Measurements from ENCODE around the gene PACSIN1.

PACSIN1 gene

DNA sequence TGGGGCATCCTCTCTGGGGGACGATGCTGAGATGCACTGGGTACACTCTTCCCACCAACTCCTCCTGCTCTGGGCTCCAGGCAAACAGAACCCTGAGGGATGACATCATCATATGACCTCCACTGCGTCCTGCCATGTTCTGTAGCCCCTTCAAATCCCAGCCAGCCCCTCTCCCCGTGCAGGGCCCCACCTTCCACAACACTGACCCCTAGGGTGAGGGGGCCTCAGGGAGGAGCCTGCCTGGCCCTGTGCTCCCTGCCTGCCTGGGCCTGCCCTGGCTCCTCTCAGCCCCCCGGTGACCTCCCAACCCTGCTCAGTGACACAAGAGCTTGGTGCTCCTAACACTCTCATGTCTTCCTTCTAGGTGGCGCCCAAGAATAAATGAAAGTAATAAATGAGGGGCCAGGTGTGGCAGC is 99.9 kb downstream of the PACSIN1 start:
- no peak for DNase-seq

DNA sequence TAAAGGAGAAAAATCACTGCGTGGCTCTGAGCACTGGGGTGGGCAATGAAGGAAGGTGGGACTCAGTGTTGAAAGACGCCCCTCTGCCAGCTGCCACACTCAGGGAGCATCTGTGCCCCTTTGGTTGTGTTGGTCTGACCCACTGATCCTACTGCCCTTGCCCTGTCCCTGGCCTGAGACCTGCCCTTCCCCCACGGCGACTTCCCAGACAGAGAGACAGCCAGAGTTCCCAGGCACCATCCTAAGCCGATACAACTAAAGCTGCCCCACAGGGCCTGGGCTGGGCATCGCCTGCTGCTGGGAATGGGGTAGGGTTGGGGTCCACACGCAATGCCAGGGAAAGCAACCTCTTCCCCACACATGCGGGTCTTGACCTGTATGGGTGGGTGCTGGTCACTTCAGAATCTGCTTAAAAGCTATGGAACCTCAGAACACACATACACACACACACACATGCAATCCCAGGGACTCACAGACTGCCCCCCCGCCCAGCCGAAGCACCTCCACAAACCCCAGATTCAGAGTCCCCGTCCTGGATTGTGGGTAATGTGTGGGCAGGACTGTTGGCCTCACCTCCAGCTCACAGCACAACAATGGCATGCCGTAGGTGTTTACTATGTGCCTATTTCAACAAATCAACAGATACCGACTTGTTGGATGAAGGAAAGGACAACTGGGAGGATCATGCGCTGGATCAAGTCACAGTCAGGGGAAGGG is 101.1 kb downstream of the PACSIN1 start:
- DNase-seq = no peak

DNA sequence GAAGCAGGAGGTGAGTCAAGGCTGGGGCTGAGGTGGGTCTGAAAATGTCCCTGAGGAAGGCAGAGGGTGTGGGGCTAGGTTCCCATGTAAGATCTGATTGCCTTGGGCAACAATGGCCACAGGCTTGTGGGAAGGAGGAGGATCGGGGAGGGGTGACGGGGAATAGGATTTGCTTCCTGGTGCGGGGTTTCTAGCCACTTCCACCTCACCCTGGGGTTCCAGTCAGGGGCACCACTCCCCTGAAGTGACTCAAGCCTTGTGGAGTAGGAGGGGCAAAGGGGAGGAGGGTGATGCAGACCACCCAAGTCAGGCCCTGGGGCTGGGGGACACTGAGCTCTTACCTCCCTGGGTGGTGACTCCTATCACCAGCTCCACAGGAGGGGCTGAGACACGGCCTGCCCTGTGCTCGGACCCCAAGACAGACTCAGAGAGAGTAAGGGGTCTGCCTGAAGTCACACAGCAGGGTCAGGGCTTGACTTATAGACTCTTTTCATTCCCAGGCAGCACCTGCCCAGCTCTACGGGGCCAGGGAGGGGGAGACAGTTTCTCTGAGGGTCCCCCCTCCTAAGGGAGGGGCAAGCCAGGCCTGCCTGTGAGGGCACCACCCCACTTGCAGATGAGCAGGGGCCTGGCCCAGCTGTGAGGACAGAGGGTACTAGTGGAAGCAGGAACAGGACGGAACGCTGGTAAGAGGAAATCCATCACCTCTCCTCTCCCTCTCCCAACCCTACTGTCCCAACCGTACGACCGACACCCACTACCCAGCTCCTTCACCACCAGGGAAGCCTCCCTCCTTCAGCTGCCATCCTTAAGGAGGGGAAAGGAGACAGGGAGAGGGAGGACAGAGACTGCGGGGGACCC is 102.7 kb downstream of the PACSIN1 start:
- no peak for DNase-seq

DNA sequence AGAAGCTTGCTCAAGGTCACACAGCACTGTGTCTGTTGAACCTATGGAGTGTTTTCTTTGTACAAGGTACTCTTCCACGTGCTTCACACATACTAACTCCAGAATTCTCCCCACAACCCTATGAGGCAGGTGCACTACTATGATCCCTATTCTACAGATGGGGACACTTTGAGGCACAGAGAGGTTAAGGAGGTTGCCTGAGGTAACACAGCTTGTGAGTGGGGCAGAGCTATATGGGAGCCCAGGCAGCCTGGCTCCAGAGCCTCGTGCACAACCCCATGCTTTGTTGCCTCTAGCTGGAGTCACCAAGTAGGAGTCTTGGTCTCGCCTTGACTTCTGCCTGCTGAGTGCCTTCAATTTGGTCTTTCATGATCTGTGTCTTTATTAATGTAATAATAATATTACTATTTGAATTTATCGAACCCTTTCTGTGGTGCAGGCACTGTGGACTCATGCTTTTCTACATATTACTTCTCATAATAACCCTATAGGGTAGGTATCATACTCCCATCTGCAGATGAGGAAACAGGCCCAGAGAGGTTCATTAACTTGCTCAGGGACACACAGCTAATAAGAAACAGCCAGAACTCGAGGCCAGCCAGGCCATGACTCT is 103.6 kb downstream of the PACSIN1 start:
- no peak for DNase-seq

DNA sequence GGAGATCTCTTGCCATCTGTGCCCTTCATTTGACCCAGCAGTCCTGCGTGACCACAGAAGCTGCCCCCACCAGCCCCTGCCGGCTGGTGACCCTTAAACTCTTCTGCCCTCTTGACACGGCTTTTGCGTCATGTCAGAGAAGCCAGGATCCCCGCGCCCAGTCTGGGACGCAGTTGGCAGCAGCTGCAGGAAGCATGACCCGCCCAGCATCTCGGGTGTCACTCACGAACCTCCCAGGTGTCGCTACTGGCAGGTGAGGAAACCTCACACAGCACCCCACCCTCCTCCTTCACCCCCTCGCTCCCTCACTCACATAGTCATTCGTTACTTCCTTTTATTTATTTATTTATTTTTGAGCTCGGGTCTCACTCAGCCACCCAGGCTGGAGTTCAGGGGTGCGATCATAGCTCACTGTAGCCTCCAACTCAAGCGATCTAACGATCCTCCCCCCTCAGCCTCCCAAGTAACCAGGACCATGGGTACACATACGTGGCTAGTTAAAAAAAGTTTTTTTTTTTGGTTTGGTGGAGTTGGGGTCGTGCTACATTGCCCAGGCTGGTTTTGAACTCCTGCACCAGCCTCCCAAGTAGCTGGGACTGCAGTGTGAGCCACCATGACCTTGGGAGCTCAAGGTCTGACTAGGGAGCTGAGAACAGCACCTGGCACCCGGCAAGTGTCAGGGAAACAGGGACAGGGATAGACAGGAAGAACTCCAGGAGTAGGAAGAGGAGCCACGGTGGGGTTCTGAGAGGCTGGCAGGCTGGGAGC is 104.4 kb downstream of the PACSIN1 start:
- no peak for DNase-seq

DNA sequence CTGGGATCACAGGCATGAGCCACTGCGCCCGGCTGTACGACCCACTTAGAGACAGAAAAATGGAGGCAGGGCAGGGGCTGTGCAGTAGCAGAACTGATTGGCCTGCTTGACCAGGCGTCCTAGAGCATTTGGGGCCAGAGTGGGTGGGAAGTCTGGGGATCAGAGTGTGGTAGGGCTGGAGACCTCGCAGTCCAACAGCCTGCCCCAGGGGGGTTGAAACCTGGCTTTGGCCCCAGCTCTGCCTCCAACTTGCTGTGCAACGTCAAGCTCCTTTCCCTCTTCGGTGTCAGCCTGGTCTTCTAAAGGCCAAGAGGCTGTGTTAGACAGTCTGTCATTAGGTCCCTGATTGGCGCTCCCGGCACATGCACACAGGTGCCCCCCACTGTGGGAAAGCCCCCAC is 105.5 kb downstream of the PACSIN1 start:
- DNase-seq = no peak

DNA sequence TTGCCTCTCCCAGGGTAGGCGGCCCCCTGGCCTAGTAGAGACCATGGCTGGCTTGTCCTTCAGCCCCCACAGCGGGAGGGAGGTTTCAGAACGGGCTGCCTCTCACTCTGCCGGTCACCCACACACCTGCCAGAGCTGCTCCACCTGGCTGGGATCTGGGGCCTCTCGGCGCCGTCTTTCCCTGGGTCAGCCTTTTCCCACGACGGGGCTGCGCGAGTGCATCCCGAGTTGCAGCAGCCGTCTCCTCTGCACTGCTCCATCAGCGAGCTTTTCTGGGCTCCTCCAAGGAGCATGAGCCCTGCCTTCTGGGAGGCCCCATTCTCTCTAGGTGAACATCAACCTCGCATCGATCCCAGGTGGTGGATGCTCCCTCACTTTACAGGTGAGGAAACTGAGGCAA is 106.1 kb downstream of the PACSIN1 start:
- no peak for DNase-seq

DNA sequence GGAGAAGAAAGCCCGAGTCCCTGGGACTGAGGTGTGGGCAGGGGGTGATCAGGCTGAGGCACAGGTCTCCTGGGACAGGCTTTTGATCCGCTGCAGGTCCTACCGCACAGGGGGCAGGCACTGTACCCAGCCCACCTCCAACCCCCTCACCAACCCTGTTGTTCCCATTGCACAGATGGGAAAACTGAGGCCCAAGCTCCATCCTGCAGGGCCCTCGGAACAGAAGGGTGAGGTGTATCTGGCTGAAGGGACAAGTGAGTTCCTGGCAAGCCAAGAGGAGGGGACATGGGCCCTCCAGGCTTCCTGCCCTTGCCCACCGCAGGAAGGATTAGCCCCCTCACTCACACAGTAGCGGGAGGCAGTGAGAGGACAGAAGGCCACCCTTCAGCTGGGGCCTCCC is 106.7 kb downstream of the PACSIN1 start:
- DNase-seq = no peak

DNA sequence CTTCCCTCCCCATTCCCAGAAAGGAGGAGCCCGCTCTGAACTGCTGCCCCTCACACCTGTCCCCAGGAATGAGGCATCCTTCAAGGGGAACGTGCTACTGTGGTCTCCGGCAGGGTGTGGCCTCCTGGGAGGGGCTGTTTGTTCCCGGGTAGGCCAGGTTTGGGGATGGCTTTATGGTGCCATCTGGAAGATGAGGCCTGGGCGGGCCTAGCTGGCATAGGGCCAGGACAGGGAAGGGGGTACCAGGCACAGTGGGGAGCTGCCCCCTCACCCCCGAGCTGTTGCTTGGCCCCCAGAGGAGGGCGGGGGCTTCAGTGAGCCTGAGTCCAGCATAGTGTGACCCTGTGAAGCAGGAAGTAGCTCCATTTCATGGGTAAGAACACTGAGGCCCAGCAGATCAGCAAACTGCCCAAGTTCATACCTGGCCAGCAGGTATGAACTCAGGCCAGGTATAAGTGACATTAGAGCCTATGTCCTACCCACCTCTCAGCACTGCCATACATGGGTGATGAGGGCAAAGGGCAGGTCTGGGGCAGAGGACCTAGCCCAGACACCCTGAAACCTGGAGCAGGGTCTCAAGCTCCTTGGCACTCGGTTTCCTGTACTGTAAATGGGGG is 107.8 kb downstream of the PACSIN1 start:
- DNase-seq = no peak

DNA sequence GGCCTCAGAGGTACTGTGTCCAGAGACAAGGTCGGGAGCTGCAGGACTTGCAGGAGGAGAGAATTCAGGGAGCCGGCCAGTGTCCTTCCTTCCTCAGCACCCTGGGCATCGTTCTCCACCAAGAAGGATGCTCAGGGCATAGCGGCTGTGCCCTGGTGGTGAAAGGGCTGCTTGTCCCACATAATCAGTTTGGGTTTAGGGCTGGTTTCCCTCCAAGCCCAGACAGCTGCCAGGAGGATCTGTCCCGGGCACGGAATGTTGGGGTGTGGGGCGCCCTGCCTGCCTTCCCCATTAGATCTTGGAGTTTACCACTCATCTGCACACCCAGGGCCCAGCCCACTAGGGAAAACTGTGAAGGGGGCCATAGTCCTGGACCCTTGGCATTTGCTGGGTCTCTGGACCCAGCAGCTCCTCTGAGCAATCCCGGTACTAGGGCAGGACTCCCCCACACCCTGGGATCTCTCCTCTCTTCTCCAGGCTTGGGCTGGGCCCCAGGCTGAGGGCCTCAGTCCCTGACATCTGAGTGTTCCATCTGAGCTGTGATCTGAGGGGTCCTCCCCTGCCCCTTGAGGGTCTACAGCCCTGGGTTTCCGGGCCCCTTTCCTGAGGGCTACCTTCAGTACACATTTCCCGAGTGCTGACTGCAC is 108.9 kb downstream of the PACSIN1 start:
- DNase-seq = no peak

DNA sequence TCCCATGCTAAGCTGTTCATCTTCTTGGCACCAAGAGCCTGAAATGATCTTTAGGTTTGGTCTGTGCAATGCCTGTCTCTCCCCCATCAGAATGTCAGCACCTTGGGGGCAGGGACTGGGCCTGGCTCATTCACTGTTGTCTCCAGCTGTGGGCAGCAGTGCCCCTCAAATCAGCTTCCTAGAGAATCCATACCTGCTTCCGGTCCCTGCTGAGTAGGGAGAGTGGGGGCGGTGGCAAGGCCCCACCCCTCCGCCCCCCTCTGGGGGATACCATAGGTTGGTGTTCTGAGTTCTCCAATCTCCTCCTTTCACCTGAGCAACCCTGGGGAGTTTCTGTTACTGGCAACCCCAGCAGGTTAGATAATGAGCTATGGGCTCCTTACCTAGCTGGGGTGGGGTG is 109.5 kb downstream of the PACSIN1 start:
- DNase-seq = no peak

DNA sequence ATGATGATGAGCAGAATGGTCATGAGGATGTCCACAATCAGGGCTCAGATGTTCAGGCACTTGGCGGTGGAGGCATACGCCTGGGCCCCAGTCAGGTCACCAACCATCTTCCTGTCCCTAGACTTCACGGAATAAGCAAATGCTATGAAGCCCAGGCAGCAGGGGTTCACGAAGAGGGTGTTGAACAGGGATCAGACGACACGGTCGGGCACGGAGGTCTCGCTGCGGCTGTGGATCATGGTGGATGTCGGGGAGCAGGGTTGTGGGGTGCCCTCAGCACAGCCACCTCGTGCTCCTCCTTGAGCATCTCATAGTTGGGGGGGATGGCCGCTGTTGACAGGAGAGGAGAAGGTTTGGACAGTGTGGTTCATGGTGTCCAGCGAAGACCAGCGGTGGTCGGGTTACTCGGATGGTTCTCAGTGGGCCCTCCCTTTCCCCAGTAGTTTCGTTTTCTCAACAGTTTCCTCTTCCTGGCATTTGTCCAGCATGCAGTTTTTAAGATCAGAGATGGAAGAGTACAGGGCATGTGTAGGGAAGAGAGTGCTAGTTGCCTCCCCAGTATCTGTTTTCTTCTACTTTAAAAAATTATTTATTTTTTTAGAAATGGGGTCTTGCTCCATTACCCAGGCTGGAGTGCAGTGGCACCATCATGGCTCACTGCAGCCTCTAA is 110.5 kb downstream of the PACSIN1 start:
- no peak for DNase-seq

DNA sequence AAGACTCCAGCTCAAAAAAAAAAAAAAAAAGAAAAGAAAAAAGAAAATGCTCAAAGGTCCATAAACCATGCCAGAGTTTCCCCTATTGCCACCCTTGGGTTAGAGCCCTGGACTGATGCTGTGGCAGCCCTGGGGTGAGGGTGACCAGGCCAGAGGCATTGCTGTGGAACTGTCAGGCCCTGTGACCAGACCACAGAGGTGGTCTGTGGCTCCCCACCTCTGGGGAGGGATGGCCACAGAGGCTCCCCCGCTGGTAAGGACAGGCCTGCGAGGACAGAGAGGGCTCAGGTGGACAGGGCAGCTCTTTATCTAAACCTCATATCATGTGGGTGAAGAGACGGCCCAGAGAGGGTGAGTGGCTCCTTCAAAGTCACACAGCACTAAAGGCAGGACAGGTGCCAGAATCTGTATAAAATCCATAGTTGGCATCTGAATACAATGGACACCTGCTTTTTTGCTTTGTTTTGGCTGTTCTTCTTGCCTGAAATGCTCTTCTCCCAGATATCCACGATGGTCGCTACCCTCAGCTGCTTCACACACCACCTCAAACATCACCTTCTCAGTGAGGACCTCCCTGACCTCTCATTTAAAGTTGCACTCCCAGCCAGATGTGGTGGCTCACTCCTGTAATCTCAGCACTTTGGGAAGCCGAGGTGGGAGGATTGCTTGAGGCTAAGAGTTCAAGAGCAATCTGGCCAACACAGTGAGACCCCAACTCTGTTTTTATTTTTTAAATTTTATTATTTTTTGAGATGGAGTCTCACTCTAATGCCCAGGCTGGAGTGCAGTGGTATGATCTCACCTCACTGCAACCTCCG is 112.8 kb downstream of the PACSIN1 start:
- DNase-seq = no peak

DNA sequence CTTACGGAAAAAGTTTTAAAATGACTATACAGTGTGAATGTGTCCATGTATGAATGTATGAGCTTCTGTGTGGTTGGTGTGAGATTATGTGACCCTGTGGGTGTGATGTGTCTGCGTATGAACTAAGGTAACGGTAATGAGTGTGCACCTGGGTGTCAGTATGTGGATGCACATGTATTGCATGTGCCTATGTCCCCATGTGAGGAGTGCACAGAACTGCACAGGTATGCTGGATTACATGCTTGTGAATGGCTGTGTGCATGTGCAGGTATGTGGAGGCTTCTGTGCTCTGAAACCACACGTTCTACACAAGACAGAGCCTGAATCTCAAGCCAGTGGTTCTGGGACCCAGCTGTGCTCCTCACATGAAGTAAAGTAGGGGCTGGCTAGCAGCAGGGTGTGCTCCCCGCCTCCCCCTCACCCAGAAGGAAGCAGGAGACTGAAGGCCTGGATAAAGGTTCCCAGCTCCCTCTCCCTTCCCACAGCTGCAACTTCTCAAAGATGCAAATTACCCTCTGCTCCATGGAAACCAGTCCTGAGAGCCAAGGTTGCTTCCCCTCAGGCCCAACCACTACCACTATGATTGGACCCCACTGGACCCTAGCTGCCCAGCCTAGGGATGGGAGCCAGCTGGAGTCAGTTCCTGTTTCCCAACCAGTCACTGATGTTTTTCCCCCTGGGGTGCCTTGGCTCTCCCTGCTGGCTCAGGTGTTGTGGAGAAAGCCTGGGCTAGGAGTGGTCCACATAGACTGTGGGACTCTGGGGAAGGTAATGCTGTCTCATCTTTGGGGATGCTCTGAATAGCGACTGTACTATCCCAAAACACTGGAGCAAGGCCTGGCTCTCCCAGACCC is 115.1 kb downstream of the PACSIN1 start:
- DNase-seq = no peak

DNA sequence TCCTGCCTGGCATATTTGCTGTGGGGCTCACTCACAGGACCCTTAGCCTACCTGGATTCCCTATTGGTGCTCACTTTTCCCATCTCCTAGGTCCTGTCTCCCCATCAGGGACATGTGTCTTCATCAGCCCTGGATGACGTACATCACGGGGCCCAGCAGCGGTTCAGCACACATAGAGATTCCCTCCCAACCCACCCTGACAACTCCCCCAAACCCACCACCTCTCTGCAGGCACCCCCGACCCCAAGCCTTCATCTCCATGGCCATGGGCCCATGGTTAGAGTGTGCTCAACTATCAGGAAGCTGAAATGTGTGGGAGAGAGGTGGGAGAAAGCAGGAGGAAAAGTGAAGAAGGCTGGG is 115.7 kb downstream of the PACSIN1 start:
- no peak for DNase-seq

DNA sequence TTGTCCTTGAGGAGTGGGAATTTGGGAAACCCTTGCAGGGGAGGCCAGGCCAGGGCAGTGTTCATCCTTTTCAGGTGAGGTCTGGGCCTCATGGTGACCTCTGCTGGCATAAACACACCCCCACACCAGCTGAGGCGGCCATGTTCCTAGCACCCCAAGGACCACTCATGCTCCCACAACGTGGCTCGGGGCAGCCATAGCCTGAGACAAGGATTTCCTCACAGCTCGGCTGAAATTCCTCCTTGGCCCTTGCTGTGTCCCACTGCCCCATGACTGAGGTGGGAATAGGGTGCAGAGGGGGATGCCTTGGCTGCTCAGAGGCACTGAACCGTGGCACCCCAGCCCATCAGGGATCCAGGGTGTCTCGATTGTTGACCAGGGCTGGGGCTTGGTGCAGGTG is 117.6 kb downstream of the PACSIN1 start:
- DNase-seq = no peak

DNA sequence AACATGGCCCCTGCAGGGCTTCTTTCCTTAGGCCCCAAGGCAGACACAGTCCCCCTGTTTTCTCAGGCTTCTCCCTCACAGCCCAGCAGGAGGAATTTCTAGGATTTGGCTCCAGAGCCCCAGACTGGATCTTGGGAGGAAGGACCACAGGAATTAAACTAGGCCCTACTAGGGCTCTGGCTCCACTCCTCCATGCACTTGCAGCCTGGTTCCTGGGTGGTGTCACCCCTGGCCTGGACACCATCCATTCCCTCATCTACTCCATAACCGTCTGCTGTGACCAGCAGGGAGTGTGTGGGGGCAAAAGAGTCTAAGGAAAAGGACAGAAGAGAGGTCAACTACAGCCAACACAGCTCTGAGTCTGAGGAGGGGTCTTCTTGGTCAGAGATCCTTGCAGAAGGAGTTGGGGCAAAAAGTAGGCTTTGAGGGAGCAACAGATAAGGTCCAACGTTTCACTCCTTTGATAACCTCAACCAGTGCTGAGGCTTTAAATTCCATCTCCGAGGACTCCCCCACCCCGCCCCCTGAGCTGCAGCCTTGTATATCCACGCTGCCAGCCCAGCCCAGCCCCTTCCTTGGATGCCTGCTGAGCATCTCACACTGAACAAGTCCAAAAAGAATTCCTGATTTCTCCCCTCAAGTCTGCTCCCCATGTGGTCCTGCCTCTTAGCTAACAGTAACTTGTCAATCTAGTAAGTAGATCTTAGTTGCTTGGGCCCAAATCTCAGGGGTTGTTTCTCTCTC is 118.2 kb downstream of the PACSIN1 start:
- DNase-seq = no peak

DNA sequence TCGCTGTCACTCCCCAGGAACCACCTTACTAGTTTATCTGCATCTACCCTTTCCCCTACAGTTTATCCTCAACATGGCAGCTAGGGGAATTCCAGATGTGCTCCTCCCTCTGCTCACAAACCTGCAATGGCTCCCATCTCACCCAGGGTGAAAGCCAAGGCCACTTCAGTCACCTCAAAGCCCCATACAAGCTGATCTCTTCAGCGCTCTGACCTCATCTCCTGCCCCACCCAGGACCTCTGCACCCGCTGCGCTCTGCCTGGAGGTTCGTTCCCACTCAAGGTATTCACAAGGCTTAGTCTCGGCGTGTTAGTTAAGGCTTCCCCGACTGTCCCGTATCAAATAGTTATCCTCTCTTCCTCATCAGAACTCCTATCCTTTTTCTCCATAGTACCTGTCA is 118.8 kb downstream of the PACSIN1 start:
- no peak for DNase-seq
